Neural progenitor cell (in vitro differentiated cells): ENCODE measurements around the gene CHRNA1.

Experiments
- CTCF ChIP-seq: fragments of 200-600 bp; sonication (generic); IDR thresholded peaks from 2 replicates; pipeline ENCODE4 v1.5.1; 2017; ENCODE audit warnings: antibody characterized with exemption, mild to moderate bottlenecking
- EZH2 ChIP-seq: fragments of 200-600 bp; sonication (generic); IDR thresholded peaks from 2 replicates; pipeline ENCODE4 v1.6.1; 2017; ENCODE audit warnings: antibody characterized with exemption, mild to moderate bottlenecking, moderate library complexity
- EZH2phosphoT487 ChIP-seq: fragments of 200-600 bp; sonication (generic); IDR thresholded peaks from 2 replicates; pipeline ENCODE4 v1.6.1; 2017; ENCODE audit warnings: antibody characterized with exemption

DNA sequence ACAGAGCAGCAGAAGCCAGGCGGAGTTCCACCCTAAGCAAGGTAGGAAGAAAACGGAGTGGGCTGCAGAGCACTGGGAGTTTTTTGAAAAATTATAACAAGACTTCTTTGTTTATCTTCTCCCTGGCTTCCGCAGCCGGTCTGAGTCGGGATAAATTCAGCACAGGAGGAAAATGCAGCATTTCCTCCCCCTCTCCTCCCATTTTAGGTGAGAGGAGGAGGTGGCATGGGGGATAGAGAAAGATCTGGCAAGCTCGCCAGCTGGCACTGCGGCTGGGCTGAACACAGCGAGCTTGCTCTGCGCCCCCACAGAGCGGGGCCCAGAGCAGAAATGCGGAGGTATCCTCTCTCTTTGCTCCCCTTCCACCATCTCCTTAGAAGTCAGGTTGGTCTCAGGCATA lies 17.7 kb upstream of the CHRNA1 start:
- TF ChIP-seq EZH2 = no peak
- TF ChIP-seq CTCF = no peak
- TF ChIP-seq EZH2phosphoT487 = no peak
